Gastroesophageal sphincter (tissue), 4 donors: ENCODE measurements around the gene NOX5. TPM values are rescaled to one million over a fixed set of nuclear protein-coding genes. Genes with fewer than 3 reads are reported as not detected.

Source experiments
- ATAC-seq: fragments of 150-250 bp; one replicate; pipeline ENCODE4 v1.9.1; 2016; ENCODE audit warnings: mild to moderate bottlenecking, moderate library complexity
- H3K27ac ChIP-seq, 4 donors: fragments of 200-600 bp; sonication (generic) in 3 of 4; 1 replicate in 3 of 4; 2 replicates in 1 of 4; pipeline ENCODE4 v1.5.1; 2016 to 2019
- H3K27me3 ChIP-seq: fragments of 200-600 bp; sonication (generic); one replicate; pipeline ENCODE4 v1.5.1; 2019
- H3K36me3 ChIP-seq, 2 donors: fragments of 200-600 bp; sonication (generic); one replicate each; pipeline ENCODE4 v1.5.1; 2019; ENCODE audit warnings: control low read depth in 1 of 2
- H3K4me1 ChIP-seq, 3 donors: fragments of 200-600 bp; sonication (generic); 1 replicate in 2 of 3; 2 replicates in 1 of 3; pipeline ENCODE4 v1.5.1; 2016 to 2019; ENCODE audit warnings: control low read depth in 2 of 3
- H3K4me3 ChIP-seq, 2 donors: fragments of 200-600 bp; sonication (generic); one replicate each; pipeline ENCODE4 v1.5.1; 2019; ENCODE audit warnings: mild to moderate bottlenecking in 1 of 2, moderate library complexity in 1 of 2
- H3K9me3 ChIP-seq, 3 donors: fragments of 200-600 bp; sonication (generic); one replicate each; pipeline ENCODE4 v1.5.1; 2017 to 2019; ENCODE audit warnings: control low read depth in 2 of 3
- CTCF ChIP-seq, 4 experiments: fragments of 200-600 bp in 2 of 4; fragments of 450-650 bp in 2 of 4; sonication (generic) in 1 of 4; IDR thresholded peaks; one replicate each; pipeline ENCODE4 v1.5.1; 2017 to 2019; ENCODE audit warnings: antibody characterized with exemption in 4 of 4, mild to moderate bottlenecking in 2 of 4, moderate library complexity in 2 of 4
- EP300 ChIP-seq: sonication (generic); formaldehyde crosslinking; IDR thresholded peaks from one replicate; pipeline ENCODE4 v1.6.1; 2017; ENCODE audit warnings: antibody characterized with exemption, mild to moderate bottlenecking
- POLR2A ChIP-seq, 2 donors: fragments of 450-650 bp; IDR thresholded peaks; one replicate each; pipeline ENCODE4 v1.6.1; 2017; ENCODE audit warnings: antibody characterized with exemption in 2 of 2, mild to moderate bottlenecking in 2 of 2, moderate library complexity in 1 of 2
- POLR2AphosphoS5 ChIP-seq: sonication (generic); formaldehyde crosslinking; IDR thresholded peaks from one replicate; pipeline ENCODE4 v1.6.1; 2017; ENCODE audit warnings: antibody characterized with exemption
- WGBS, 2 donors: methylation state at CpG; one replicate each; pipeline ENCODE4 v1.1.5; 2018; ENCODE audit warnings: low coverage in 1 of 2; 5-methylcytosine and 5-hydroxymethylcytosine counted together
- total RNA-seq, 4 donors: library from RNA; depleted of rRNA; stranded (reverse); fragments of >200 nt; gene quantifications; one replicate each; pipeline ENCODE4 v1.1.0, GENCODE V29; 2016

Gene NOX5
- total RNA-seq, 4 donors from 2014 or later, result 0.12 to 0.54 TPM; not detected in 2

GRCh38 chr15:68987676-68988075, 26.8 kb upstream of the NOX5 start:
- no peak for TF ChIP-seq POLR2AphosphoS5
- TF ChIP-seq CTCF (IDR thresholded peaks at IDR 0.05), result no peak
- no peak for TF ChIP-seq EP300
- TF ChIP-seq POLR2A (IDR thresholded peaks at IDR 0.05), result no peak
- 40% methylated on average over 1 of the region's 1 CpG; no CpG with 5 or more reads in 1 of the 2 donors for WGBS, 2 donors
- Histone ChIP-seq H3K27me3 (peaks cover 7% of the 10 kb centered on the region), H3K9me3 (no peaks in the 10 kb centered on the region), H3K27ac (no peak overlapping the region), H3K36me3 (no peaks in the 10 kb centered on the region), H3K4me1 (no peaks in the 10 kb centered on the region), H3K4me3 (no peak overlapping the region)
- no peak for ATAC-seq

GRCh38 chr15:68989541-68990230, 24.8 kb upstream of the NOX5 start:
- H3K4me1 ChIP-seq, result no peaks in the 10 kb centered on the region
- TF ChIP-seq POLR2A (IDR thresholded peaks at IDR 0.05), result no peak
- no peak for TF ChIP-seq POLR2AphosphoS5
- TF ChIP-seq CTCF (IDR thresholded peaks at IDR 0.05), result no peak
- TF ChIP-seq EP300, result no peak
- no peaks in the 10 kb centered on the region for H3K9me3 ChIP-seq
- H3K36me3 ChIP-seq, result no peaks in the 10 kb centered on the region
- H3K4me3 ChIP-seq, result no peak overlapping the region
- WGBS, 2 donors, result 83 to 100% methylated on average over 1 of the region's 2 CpGs
- H3K27ac ChIP-seq, result no peak overlapping the region
- H3K27me3 ChIP-seq, result peaks cover 7% of the 10 kb centered on the region
- no peak for ATAC-seq

- H3K27ac ChIP-seq, result no peak overlapping the region
- H3K4me1 ChIP-seq, result no peaks in the 10 kb centered on the region
- no peak overlapping the region for H3K4me3 ChIP-seq
- WGBS, 2 donors, result 78 to 80% methylated on average over 1 to 6 of the region's 7 CpGs
- TF ChIP-seq POLR2AphosphoS5, result no peak
- no peak for TF ChIP-seq CTCF (IDR thresholded peaks at IDR 0.05)
- no peak for TF ChIP-seq EP300
- TF ChIP-seq POLR2A (IDR thresholded peaks at IDR 0.05), result no peak
- H3K9me3 ChIP-seq, result no peaks in the 10 kb centered on the region
- no peaks in the 10 kb centered on the region for H3K36me3 ChIP-seq
- H3K27me3 ChIP-seq, result peaks cover 7% of the 10 kb centered on the region
- no peak for ATAC-seq
Measured at GRCh38 chr15:68990231-68990991, 24.1 kb upstream of the NOX5 start.

- no peak for TF ChIP-seq POLR2AphosphoS5
- no peak for TF ChIP-seq CTCF (IDR thresholded peaks at IDR 0.05)
- TF ChIP-seq EP300, result no peak
- no peak for TF ChIP-seq POLR2A (IDR thresholded peaks at IDR 0.05)
- no peak for ATAC-seq
- H3K4me1 ChIP-seq, result no peaks in the 10 kb centered on the region
- H3K27ac ChIP-seq, result no peak overlapping the region
- H3K27me3 ChIP-seq, result peaks cover 7% of the 10 kb centered on the region
- no peaks in the 10 kb centered on the region for H3K9me3 ChIP-seq
- 60 to 83% methylated on average over 1 to 2 of the region's 5 CpGs for WGBS, 2 donors
- no peaks in the 10 kb centered on the region for H3K36me3 ChIP-seq
- H3K4me3 ChIP-seq, result no peak overlapping the region
Measured at GRCh38 chr15:68990992-68991500, 23.4 kb upstream of the NOX5 start.
